HG03442 (cell line): ENCODE results near the gene ARHGAP26.

Experiments
- ATAC-seq: cut with Tn5 transposase; IDR thresholded peaks from one replicate; pipeline ENCODE4 v1.9.1; 2021; ENCODE audit warnings: mild to moderate bottlenecking, moderate library complexity; ENCODE audit not compliant: unreplicated experiment

Gene ARHGAP26

DNA sequence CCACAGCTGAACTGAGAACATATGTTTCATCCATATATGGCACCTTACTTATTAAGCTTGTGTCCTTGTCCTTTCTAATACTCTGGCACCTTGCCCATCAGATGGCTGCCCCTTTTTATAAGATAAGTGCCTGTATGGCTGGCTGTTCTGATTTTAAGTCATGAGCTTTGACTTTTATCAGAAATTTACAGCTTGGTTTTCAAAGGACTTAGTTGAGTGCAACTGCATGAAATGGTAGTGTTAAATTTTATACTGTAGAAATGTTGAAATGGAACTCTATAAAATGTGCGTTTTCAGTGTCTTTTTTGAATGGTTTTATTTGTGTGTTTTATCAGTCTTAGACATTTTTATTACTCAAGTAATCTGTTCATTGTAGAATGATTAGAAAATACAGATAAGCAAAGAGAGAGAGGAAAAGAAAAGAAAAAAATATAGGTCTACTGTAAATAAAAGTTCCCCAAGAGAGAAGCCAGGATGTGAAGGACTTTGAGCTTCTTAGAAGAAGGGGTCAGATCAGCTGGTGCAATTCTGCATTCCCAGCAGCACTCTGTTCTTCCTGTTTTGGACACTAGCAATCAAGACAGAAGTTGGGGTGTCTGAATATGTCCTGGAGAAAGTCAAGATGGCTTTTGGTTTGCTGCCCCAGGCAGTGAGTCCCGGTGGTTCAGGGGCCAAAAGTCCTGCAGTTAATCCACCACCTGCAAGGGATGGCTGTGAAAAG, 38.9 kb downstream of the ARHGAP26 start:
- no peak for ATAC-seq

DNA sequence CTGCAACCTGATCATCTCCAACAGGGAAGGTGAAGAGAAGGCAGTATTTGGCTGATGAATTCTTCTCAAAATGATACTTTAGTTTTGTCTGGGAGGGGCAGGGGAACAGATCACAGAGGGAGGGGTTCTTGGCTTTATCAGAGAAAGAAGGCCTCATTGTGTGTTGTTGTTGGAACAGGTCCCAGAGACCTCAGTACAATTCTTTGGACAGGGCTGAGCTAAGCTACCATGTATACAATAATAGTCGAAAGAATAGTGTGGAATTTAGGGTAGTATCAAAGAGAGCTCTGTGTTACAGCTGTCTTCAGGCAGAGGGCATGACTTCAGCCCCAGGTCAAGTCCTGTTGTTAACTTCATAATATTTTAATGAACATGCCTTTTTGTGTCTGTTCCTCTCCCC, 39.9 kb downstream of the ARHGAP26 start:
- no peak for ATAC-seq

DNA sequence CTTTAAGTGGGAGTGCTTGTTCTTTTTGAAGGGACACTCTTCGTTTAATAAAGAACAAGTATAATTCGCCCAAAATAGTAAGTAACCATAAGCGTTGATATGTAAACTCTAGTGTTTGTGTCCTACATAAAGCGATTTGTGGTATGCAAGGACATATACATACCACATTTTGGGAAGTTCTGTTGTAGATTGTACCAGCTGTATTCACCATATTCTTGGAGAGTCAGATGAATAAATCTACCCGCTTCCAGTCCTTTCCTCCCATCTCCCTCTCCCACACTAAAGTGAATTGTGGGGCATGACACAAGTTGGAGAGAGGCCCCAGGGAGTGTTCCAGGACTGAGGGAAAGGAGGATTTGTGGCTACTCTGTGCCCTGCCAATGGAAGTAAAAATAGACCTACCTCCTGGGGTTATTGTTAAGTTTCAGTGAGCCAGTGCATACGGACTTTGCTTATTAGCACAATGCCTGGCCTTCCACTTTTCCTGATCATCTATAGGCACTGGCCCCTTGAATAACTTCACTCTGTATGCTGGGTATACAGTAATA, 40.6 kb downstream of the ARHGAP26 start:
- ATAC-seq: no peak

DNA sequence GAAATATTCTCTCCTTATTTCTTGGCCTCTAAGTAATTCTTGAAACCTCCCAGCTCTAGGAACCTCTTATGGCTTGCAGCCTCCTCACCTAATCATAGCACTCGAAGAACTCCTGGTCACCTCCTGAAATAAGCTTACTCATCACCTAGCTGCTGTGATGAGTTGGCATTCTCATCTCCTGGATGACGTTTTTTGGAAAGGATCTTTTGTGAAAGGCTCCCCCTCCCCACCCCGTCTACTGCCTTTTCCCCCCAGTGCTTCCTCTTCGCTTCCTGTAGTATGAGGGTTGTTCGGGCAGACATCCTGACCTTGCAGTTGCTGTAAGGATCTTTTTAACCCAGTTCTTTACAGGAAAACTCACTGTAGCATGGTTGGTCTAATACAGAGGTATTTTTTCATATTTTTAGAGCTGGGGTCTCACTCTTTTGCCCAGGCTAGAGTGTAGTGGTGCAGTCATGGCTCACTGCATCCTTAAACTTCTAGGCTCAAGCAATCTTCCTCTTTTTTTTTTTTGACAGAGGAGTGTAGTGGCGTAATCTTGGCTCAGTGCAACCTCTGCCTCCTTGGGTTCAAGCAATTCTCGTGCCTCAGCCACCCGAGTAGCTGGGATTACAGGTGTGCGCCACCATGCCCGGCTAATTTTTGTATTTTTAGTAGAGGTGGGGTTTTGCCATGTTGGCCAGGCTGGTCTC, 41.8 kb downstream of the ARHGAP26 start:
- no peak for ATAC-seq

DNA sequence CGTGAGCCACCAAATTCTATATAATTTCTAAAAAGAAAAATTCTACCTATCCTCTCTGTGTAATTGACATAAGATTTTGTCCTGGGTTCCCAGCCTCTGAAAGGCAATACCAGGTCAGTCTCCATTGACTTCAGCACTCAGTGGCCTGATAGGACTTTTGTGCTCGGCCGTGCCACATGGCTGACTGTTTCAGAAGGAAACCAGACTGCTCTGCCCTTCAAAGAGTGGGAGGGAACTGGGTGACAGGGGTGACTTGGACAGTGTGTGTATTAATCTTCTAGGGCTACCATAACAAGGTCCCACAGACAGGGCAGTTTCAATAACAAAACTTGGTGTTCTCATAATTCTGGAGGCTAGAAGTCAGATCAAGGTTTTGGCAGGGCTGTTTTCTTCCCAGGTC, 43.0 kb downstream of the ARHGAP26 start:
- ATAC-seq: no peak

DNA sequence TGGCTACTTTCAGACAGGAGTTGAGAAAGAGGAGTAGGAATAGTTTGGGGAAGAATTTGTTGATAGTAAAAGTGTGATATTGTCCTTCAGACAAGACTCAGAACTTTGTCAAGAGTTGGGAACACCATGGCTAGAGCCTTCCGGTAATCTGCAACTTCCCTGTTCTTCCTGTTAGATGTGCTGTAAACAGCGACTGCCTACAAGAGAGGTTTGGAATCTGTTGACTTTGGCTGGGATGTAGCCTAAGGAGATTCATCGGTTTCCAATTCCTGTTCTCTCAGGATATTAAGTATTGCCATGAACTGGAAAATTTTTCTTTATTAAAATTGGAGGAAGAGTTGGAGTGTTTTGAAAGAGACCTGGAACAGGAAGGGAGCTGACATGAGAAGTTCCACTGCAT, 43.9 kb downstream of the ARHGAP26 start:
- no peak for ATAC-seq

DNA sequence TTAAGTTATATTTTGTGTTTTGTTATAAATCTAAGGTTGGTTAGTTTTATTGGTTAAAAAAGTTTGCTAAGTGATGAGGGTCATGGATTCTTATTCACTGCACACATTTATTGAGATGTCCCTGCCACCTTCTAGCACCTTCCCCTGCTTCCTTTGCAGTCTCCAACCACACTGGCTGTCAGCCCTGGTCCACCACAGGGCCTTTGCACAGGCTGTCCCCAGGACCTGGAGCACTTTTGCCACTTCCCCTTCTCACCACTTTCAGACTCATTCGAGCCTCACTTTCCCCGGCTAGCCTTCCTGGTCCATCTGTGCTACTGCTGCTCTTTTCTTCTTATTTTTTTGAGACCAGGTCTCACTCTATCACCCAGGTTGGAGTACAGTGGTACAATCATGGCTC, 45.3 kb downstream of the ARHGAP26 start:
- ATAC-seq: no peak

DNA sequence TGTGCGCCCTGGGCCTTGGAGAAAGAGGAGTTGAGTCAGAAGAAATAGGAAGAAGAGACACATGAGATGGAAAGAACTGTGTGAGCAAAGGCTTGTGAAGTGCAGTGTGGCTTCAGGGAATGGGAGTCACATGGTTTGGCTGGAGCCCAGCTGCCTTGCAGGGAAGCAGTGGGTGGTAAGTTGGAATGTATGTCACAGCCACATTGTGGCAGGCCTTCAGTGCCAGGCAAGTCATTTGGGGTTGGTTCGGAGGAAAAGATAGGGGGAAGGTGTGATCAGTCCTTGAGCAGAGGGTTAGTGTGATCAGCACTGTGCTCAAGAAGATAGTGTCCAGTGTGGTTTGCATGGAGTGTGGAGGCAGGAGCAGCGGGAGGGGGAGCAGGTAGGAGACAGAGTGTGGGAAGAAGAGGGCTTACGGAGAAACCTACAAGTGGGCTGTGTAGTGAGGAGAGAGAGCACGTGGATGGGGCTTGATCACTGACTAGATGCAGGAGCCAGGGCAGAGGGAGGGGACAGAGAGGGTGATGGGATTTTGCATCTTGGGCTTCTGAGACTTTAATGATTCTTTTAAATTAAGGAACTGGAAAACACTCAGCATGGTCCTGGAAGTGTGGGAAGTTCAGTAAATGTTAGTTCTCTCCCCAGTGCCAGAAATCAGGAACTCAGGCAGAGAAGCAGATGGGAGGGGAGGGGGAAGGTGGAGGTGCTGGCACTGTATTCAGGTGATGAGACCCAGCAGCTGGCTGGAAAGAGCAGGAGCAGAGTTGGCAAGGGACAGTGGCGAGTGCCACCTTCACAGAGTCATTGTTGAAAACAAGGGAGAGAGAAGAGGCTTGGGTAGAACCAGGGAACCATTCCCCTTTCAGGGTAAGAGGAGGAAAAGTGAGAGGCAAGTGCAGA, 46.6 kb downstream of the ARHGAP26 start:
- no peak for ATAC-seq

DNA sequence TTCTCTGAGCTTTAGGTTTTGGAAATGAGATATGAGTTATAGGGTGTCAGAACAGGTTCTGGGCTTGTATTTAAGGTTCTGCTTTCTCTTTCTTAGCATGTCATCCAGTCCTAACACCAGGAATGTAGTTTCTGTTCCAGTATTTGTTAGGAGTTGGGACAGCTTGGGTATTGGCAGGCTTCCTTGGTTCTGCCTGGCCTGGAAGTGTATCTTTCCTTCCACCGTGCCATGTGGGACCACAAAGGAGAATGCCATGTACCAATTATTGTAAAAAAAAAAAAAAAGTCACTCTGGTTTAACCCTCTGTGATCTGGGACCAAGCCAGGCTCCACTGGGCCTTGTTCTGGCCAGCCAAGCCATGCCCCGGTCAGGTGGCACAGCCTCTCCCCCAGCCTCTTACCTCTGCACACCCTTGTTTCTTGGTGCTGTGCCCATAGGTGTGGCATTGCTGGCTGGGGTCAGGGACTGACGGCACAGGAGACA, 47.8 kb downstream of the ARHGAP26 start:
- ATAC-seq: no peak

DNA sequence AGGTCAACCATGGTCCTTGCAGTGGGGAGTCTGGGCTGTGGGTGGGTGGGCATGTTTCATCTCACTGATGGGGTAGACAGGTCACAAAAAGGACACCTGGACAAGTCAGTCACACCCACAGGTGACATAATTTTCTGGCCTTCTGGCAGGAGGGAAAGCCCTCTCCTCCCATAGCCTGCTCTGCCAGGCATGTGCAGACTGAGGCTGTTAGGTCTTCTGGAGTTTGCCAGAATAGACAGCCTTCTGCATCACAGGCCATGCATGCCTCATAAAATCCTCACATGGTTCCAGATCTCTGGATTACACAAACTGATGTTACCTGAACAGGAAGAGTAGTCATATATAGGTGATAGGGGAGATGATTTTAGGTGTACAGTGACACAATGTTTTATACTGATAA, 49.1 kb downstream of the ARHGAP26 start:
- no peak for ATAC-seq

DNA sequence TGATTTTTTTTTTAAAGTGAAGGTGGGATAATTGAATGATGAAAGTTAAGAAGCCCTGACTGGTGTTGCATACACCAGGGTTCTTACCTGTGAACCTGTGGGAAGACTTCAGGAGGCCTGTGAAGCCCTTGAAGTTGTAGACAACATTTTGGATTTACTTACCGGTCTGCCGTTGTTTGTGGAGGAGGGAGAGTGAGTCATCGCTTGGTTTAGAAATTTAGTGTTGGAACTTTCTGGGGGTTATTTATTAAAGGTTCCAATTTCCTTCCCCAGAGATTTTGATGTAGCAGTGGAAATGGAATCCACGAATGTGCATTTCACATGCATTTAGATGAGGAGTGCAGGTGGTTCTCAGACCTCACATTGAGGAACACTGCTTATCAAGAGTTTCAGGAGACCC, 49.6 kb downstream of the ARHGAP26 start:
- ATAC-seq: no peak

DNA sequence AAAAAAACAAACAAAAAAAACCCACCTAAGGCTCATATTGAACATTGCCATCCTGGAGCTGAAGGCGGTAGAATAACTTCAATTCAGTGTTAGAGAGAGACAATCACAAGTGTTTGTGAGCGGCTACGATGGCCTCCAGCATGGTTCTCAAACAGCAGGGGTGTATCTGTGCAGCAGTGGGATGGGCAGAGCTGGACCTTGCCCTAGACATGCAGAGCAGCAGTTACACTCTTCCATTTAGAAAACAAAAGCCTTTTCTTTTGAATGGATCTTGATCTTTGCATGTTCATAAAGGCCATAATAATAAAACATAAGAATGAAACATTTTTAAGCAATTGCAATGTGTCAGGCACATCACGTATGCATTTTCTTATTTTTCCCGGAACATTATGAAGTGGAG, 50.3 kb downstream of the ARHGAP26 start:
- ATAC-seq: no peak

DNA sequence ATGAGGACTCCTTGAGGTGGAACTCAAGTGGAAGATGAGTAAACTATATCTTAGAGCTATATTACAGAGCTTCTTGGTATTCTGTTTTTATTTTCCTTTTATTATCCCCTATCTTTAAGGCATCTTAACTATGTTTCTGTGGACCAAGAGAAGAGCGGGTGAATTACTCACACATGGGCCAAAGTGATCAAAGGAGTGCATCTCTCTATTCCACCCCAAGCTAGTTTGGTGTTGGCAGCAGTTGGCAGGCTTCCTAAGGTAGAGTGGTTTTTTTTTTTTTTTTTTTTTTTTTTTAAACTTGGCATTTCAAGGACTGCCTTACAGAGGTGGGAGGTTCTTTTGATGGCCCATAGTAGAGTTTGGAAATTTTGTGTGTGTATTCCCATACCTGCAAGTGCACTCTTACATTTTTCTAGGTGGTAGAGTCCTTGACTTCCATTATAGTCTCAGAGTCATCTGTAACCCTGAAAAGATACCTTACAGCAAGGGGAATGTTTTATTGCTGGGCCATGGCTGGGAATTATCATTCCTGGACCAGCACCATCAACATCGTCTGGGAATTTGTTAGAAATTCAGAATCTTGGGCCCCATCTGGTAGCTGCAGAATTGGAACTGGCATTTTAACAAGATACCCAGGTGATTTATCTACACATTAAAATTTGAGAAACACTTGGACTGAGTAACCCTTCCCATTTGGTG, 51.0 kb downstream of the ARHGAP26 start:
- no peak for ATAC-seq

DNA sequence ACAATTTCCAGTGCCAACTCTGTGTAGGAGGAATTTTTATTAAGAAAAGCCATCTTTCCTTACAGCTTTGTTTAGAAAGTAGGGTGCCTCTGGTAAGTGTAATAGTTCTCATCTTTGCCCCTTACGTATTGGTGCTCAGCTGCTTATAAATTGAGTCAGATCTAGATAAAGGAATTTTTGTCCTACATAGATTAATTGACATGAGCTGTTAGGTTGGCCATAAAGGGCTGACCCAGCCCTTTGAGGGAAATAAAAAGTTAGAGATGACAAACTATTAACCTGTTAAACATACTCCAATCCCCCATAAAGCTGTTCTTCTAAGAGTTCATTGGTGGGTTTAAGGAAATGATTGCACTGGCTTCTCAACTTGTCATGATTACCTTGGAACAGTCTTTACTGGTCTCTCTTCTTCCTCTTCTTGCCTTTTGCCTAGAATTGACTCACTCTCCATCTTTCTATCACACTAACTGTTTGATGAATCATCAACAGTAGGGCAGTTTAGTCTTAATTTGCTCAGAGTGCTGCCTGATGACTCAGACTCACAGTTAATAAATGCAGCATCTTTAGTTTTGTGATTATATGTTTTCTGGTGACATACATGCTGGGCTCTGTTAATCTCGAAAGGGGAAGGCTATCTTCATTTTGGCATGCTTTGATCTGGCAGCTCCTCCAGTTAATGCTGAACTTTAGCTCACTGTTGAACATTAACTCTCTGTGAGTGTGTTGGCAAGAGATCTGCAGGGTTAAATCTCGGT, 51.7 kb downstream of the ARHGAP26 start:
- ATAC-seq: peak; percentile 74

DNA sequence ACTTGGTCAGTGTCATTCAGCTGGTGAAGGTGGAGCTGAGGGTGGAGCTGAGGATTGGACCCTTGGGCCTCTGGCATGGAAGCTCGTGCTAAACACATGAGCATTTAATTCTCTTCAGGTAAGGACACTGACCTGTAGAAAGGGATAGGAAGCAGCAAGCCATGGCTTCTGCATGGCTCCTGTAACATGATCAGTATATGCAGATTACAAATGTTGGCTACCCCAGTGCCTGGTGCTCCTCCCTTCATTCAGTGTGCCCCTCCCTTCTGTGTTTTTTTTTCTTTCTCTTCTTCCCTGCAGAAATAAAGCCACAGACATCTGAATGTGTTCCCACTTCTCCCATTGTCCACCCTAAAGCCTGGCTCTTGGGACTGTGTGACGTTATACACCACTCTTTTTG, 52.9 kb downstream of the ARHGAP26 start:
- ATAC-seq: no peak

DNA sequence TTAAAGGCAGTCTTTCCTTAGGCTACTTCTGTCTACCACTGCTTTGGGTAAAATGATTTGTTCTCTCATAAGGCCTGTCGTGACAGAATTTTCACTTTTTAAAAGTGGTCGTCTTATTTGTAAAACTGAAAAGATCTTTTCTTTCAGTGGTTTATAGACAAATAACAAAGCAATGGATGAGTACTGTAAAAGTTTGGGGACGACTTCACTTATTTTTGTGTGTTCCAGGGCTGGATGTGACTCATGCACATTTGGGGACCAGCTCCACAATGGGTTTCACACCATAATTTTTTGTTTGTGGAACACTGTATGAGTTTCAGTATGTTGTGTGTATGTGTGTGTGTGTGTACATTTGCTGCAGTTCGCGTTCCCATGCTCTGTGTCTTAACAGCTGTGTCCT, 53.6 kb downstream of the ARHGAP26 start:
- no peak for ATAC-seq

DNA sequence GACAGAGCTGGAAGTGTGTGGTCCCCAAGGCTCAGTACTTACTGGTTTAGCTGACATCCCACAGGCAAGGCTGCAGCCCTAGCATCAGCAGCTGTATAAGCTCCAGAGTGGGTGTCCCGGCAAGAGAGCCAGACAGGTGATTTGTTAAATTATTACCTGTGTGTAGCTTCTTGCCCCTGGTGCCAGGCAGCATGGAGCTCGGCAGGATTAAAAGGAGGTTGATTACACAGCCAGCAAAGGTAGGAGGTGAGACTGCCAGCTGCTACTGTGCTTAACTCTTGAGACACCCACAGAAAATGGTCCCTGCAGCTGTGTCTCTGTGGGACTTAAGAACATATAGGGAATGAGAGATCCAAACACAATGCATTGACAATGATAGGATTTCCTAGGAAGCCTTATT, 54.2 kb downstream of the ARHGAP26 start:
- ATAC-seq: no peak

DNA sequence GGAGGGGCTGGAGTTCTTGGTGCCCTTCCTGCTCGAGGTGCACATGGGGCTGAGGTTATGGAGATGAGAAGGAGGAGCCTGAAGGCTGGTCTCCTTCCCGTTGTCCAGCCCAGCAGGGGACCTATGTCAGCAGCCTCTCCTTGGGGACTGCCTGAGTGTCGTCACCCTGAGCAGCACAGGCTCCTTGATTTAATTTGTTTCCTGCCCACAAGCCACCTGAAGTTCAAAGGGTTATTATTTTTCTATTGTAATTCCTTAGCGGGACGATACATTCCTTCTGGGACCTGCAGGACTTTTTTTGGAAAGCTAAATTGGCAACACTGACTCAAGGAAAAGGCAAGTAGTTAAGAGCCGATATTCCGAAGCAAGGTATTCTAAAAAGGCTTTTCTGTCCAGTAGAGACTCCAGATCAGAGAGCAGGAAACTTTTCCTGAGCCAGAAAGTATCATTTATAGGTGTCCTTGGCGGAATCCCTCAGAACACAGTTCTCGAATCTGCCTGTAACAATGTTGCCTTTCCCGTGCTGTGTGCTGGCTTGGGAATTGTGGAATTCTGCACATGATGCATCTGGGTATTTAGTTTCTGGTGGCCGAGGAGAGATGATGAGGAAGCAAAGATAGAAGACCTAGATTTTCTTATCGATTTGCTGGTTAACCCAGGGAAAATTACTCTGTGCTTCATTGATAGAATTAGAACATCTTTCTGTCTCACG, 55.4 kb downstream of the ARHGAP26 start:
- no peak for ATAC-seq

DNA sequence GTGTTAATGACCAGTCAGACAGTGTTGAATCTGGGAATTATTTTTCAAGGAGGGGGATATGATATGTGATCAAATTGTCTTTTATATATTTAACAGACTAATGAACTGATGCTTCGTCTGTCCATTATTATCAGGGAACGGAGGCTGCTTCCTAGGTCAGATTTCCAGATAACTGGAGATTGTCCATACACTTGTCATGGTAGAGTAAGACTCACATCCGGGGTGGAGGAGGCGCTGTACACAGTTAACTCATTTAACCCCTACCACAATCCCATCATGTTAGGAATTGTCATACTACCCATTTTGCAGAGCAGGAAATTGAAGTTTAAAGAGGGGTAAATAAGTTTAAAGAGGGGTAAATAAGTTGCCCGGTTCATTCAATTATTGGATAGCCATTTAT, 55.9 kb downstream of the ARHGAP26 start:
- no peak for ATAC-seq
